GM12878 (cell line): ENCODE measurements around the gene CBLB. TPM values are rescaled to one million over a fixed set of nuclear protein-coding genes. Genes with fewer than 3 reads are reported as not detected.

Experiments used
- ATAC-seq: fragments of 200-7000 bp; cut with Tn5 transposase; 3 replicates; pipeline ENCODE4 v1.9.1; 2020; ENCODE audit warnings: mild to moderate bottlenecking, moderate library complexity
- BruUV-seq: library from RNA; stranded (reverse); fragments of 400-500 nt; replicated peaks from 2 replicates; lab custom pipeline; 2021; lab: Mats Ljungman, UMichigan
- CTCF ChIA-PET: fragments of 300-600 bp; sonication (Branson Sonifier 250); formaldehyde crosslinking; extraction: SDS; loops from one replicate; lab custom pipeline; 2021; ENCODE audit warnings: inconsistent platforms; lab: Yijun Ruan, JAX
- POLR2A ChIA-PET: fragments of 350-600 bp; formaldehyde crosslinking; extraction: SDS; loops from one replicate; lab custom pipeline; 2021; ENCODE audit warnings: inconsistent platforms; lab: Charles Lee
- RAD21 ChIA-PET: fragments of 300-600 bp; sonication (Branson Sonifier 250); formaldehyde crosslinking; loops from one replicate; lab custom pipeline; 2023; ENCODE audit warnings: antibody characterized with exemption; ENCODE audit not compliant: unreplicated experiment; lab: Charles Lee
- SMC1A ChIA-PET: fragments of 300-600 bp; sonication (Branson Sonifier 250); formaldehyde crosslinking; loops from one replicate; lab custom pipeline; 2023; ENCODE audit not compliant: unreplicated experiment, uncharacterized antibody; lab: Charles Lee
- DNase-seq: peaks from one replicate; pipeline ENCODE4 v3.0.0-alpha.2; 2011; ENCODE audit warnings: low read depth, low spot score
- FAIRE-seq: peaks from 3 replicates; lab custom pipeline; 2011; peaks lifted over from hg19 to GRCh38; lab: Jason Lieb, UNC
- H2AFZ ChIP-seq: 2 replicates; pipeline ENCODE4 v1.6.0; 2011; ENCODE audit warnings: low read depth, low read length, control low read depth; ENCODE audit not compliant: control insufficient read depth
- H3K27ac ChIP-seq: 2 replicates; pipeline ENCODE4 v1.5.1; 2011; ENCODE audit warnings: control low read depth; ENCODE audit not compliant: control insufficient read depth, insufficient read depth
- H3K27me3 ChIP-seq, 2 experiments: replicated peaks in 1 of 2; 2 replicates each; pipeline versions ENCODE4 v1.6.0 to v1.6.1; 2011; ENCODE audit warnings: low read length in 1 of 2; ENCODE audit not compliant: control insufficient read depth in 2 of 2, insufficient read depth in 2 of 2
- H3K36me3 ChIP-seq, 2 experiments: 2 replicates each; pipeline ENCODE4 v1.5.1; 2011; ENCODE audit warnings: low read length in 1 of 2; ENCODE audit not compliant: control insufficient read depth in 2 of 2, insufficient read depth in 2 of 2
- H3K4me1 ChIP-seq: 2 replicates; pipeline ENCODE4 v1.6.1; 2011; ENCODE audit warnings: mild to moderate bottlenecking, low read length, moderate library complexity, mixed read lengths; ENCODE audit not compliant: control insufficient read depth, insufficient read depth
- H3K4me2 ChIP-seq: 2 replicates; pipeline ENCODE4 v1.6.0; 2011; ENCODE audit warnings: control low read depth; ENCODE audit not compliant: control insufficient read depth, insufficient read depth
- H3K4me3 ChIP-seq: fragments of 200-600 bp; sonication (generic); 2 replicates; pipeline ENCODE4 v1.5.1; 2016
- H3K79me2 ChIP-seq: 2 replicates; pipeline ENCODE4 v1.6.0; 2011; ENCODE audit warnings: low read length; ENCODE audit not compliant: control insufficient read depth, insufficient read depth
- H3K9ac ChIP-seq: 2 replicates; pipeline ENCODE4 v1.8.0; 2011; ENCODE audit warnings: low read length, control low read depth, mixed read lengths; ENCODE audit not compliant: control insufficient read depth, insufficient read depth
- H3K9me3 ChIP-seq: replicated peaks from 3 replicates; pipeline ENCODE4 v1.5.1; 2011; ENCODE audit warnings: mild to moderate bottlenecking, low read length; ENCODE audit not compliant: control insufficient read depth, insufficient read depth
- H4K20me1 ChIP-seq: 2 replicates; pipeline ENCODE4 v1.6.0; 2011; ENCODE audit not compliant: control insufficient read depth, insufficient read depth
- BHLHE40 ChIP-seq, 2 experiments: fragments of 450-650 bp in 1 of 2; IDR thresholded peaks; 2 replicates each; pipeline ENCODE4 v1.6.1; 2011 to 2017; ENCODE audit warnings: low read depth in 2 of 2, borderline replicate concordance in 1 of 2, improper control_type of control experiment in 1 of 2, low read length in 1 of 2, mild to moderate bottlenecking in 1 of 2
- NR2C1 ChIP-seq: fragments of 450-650 bp; IDR thresholded peaks from 2 replicates; pipeline ENCODE4 v1.6.1; 2017; ENCODE audit warnings: antibody characterized with exemption, mild to moderate bottlenecking, moderate library complexity
- NR2C2 ChIP-seq: IDR thresholded peaks from 2 replicates; pipeline ENCODE4 v1.6.1; 2011; ENCODE audit warnings: borderline replicate concordance, low read depth; ENCODE audit not compliant: control insufficient read depth, insufficient read length
- NR2F1 ChIP-seq: fragments of 450-650 bp; conservative IDR thresholded peaks from 2 replicates; pipeline ENCODE4 v1.6.1; 2017; ENCODE audit warnings: mild to moderate bottlenecking
- POLR2AphosphoS2 ChIP-seq: IDR thresholded peaks from 2 replicates; pipeline ENCODE4 v1.6.1; 2011; ENCODE audit warnings: low read depth, mild to moderate bottlenecking, low read length, improper control_type of control experiment, moderate library complexity
- RB1 ChIP-seq: fragments of 450-650 bp; formaldehyde crosslinking; IDR thresholded peaks from 2 replicates; pipeline ENCODE4 v1.6.1; 2017; ENCODE audit warnings: mild to moderate bottlenecking, borderline replicate concordance
- STAT1 ChIP-seq: fragments of 450-650 bp; conservative IDR thresholded peaks from 2 replicates; pipeline ENCODE4 v1.6.1; 2014; ENCODE audit warnings: antibody characterized with exemption, mild to moderate bottlenecking
- TCF12 ChIP-seq: IDR thresholded peaks from 2 replicates; pipeline ENCODE4 v1.6.1; 2011; ENCODE audit warnings: low read depth, mild to moderate bottlenecking, low read length
- ZNF384 ChIP-seq: IDR thresholded peaks from 2 replicates; pipeline ENCODE4 v1.6.1; 2012; ENCODE audit warnings: low read depth, mild to moderate bottlenecking, low read length, improper control_type of control experiment, borderline replicate concordance
- ZSCAN29 ChIP-seq: fragments of 450-650 bp; IDR thresholded peaks from 2 replicates; pipeline ENCODE4 v1.6.1; 2017; ENCODE audit warnings: mild to moderate bottlenecking, moderate library complexity
- ZZZ3 ChIP-seq: IDR thresholded peaks from 2 replicates; pipeline ENCODE4 v1.6.1; 2011; ENCODE audit warnings: low read depth; ENCODE audit not compliant: control insufficient read depth, insufficient read length
- WGBS: methylation state at CpG from one replicate; pipeline ENCODE4 v1.1.6; 2016; ENCODE audit warnings: low lambda C conversion rate; ENCODE audit not compliant: insufficient replicate concordance, insufficient coverage; ENCODE audit errors: missing lambda C conversion rate; 5-methylcytosine and 5-hydroxymethylcytosine counted together
- in situ Hi-C: fragments of 300-500 bp; cut with MboI; formaldehyde crosslinking; loops from 9 replicates; pipeline ENCODE4 v1.14.3; 2018; ENCODE audit warnings: mixed read lengths
- intact Hi-C: fragments of 100-400 bp; cut with micrococcal nuclease; formaldehyde crosslinking; loops from one replicate; pipeline ENCODE4 v1.14.2; 2022; ENCODE audit not compliant: unreplicated experiment
- polyA plus RNA-seq, 11 experiments: library from polyadenylated mRNA; depleted of rRNA in 4 of 11; unstranded in 6 of 11; stranded (reverse) in 5 of 11; fragments of >200 nt; fragmentation: Nextera tagmentation in 4 of 11; fragmentation: Illumina TruSeq in 1 of 11; extraction: Ambion mirVana in 4 of 11; extraction: Trizol in 1 of 11; gene quantifications; 1 replicate in 1 of 11; 2 replicates in 10 of 11; pipeline versions ENCODE4 v1.2.1 to v1.2.3, GENCODE V29; 2011 to 2016; ENCODE audit warnings: inconsistent platforms in 2 of 11, missing spikeins in 2 of 11, low read depth in 1 of 11
- total RNA-seq, 4 experiments: library from RNA; depleted of rRNA in 3 of 4; stranded (reverse); fragments of >200 nt in 3 of 4; fragmentation: Illumina TruSeq in 1 of 4; extraction: Trizol in 1 of 4; gene quantifications; 2 replicates each; pipeline versions ENCODE4 v1.2.1 to v1.2.3, GENCODE V29; 2013 to 2021
- TF ChIP-seq, protein P1 (sequence below): fragments of 450-650 bp; IDR thresholded peaks from 2 replicates; pipeline ENCODE4 v1.6.1; 2016; ENCODE audit warnings: mild to moderate bottlenecking, moderate library complexity, borderline replicate concordance

The CBLB gene
- total and polyA plus RNA-seq, 10 of the 15 experiments (the other 5 are each of a cell fraction or from before 2014, with no cell fraction given) = 17.2 to 107 (median 41.9) TPM

DNA sequence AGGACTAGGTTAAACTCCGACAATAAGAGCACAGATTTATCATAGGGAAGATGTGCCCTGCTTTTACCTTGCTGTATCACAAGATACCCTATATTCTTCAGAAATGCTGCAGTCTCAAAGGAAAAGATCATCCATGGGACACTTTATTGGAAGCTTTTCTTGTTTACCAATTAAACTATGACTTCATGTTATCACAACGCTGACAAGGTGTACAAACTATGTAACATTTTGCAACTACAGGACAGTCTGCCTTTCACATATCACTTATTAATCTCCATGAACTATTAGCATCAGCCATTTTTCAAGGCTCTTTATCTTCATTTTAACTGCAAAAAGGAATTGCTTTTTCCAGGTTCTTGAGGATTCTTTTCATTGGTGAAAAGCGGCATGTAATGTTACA, 34.0 kb downstream of the CBLB start:
- in situ Hi-C loops = no loop called here
- ChIA-PET RAD21 (interaction anchor here (1.0 to 6.3 kb wide), 18 partner anchors 8 to 466 kb away, joined by 3 to 119 read pairs (median 8); partner anchors contain the start of gene CBLB), CTCF (interaction anchor here (0.7 to 1.4 kb wide), 6 partner anchors 8 to 146 kb away, joined by 3 to 4 read pairs (median 3); no protein-coding TSS in a partner anchor), SMC1A (interaction anchor here (0.7 to 7.8 kb wide), 20 partner anchors 7 to 350 kb away, joined by 3 to 101 read pairs (median 6); partner anchors contain the start of gene CBLB), POLR2A (interaction anchor here (0.6 to 4.5 kb wide), 6 partner anchors 7 to 500 kb away, joined by 3 to 29 read pairs (median 6); partner anchors contain the start of gene CBLB)
- FAIRE-seq (no peak), ATAC-seq (no peak), DNase-seq (no peak)
- H3K79me2 ChIP-seq = peaks cover 21% of the 10 kb centered on the region
- H4K20me1 ChIP-seq = no peaks in the 10 kb centered on the region
- H3K9me3 ChIP-seq = peaks cover 3% of the 10 kb centered on the region; the same call in 2 of the 3 replicates
- no peaks in the 10 kb centered on the region for H3K27me3 ChIP-seq
- H3K4me1 ChIP-seq = peaks cover 43% of the 10 kb centered on the region
- no TSS peak for BruUV-seq
- H2AFZ ChIP-seq = no peak overlapping the region
- no peak overlapping the region for H3K4me2 ChIP-seq
- no peak for TF ChIP-seq STAT1
- no peak for TF ChIP-seq BHLHE40 (IDR thresholded peaks at IDR 0.05; ENCODE audit: borderline replicate concordance in 1 of 2, low read depth in 2 of 2, low read length in 1 of 2)
- no peak for TF ChIP-seq TCF12
- no peak for TF ChIP-seq ZNF384
- no peak for TF ChIP-seq RB1
- TF ChIP-seq NR2C2 = no peak
- no peak for TF ChIP-seq ZZZ3
- TF ChIP-seq ZSCAN29 = no peak
- no peak for TF ChIP-seq NR2C1
- TF ChIP-seq NR2F1 = no peak
- no peak for TF ChIP-seq POLR2AphosphoS2
- TF ChIP-seq, protein P1, sequence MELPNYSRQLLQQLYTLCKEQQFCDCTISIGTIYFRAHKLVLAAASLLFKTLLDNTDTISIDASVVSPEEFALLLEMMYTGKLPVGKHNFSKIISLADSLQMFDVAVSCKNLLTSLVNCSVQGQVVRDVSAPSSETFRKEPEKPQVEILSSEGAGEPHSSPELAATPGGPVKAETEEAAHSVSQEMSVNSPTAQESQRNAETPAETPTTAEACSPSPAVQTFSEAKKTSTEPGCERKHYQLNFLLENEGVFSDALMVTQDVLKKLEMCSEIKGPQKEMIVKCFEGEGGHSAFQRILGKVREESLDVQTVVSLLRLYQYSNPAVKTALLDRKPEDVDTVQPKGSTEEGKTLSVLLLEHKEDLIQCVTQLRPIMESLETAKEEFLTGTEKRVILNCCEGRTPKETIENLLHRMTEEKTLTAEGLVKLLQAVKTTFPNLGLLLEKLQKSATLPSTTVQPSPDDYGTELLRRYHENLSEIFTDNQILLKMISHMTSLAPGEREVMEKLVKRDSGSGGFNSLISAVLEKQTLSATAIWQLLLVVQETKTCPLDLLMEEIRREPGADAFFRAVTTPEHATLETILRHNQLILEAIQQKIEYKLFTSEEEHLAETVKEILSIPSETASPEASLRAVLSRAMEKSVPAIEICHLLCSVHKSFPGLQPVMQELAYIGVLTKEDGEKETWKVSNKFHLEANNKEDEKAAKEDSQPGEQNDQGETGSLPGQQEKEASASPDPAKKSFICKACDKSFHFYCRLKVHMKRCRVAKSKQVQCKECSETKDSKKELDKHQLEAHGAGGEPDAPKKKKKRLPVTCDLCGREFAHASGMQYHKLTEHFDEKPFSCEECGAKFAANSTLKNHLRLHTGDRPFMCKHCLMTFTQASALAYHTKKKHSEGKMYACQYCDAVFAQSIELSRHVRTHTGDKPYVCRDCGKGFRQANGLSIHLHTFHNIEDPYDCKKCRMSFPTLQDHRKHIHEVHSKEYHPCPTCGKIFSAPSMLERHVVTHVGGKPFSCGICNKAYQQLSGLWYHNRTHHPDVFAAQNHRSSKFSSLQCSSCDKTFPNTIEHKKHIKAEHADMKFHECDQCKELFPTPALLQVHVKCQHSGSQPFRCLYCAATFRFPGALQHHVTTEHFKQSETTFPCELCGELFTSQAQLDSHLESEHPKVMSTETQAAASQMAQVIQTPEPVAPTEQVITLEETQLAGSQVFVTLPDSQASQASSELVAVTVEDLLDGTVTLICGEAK = no peak
- WGBS = 98% methylated on average over 3 of the region's 3 CpGs
- H3K36me3 ChIP-seq = peaks cover 0 to 7% of the 10 kb centered on the region in 2 experiments; a peak in 3 of 4 replicates
- H3K4me3 ChIP-seq = no peak overlapping the region
- H3K27ac ChIP-seq = no peak overlapping the region
- intact Hi-C loops = loop anchor here (2.0 to 10.0 kb wide), 3 partner anchors 112 to 420 kb away; no protein-coding TSS in a partner anchor
- no peak overlapping the region for H3K9ac ChIP-seq
